ENCODE results near the gene ITIH5. TPM values are rescaled to one million over a fixed set of nuclear protein-coding genes. Genes with fewer than 3 reads are reported as not detected.

The ITIH5 gene
- total RNA-seq, 1 donor from 2014 or later = 1.5 TPM

- no peak for DNase-seq (ENCODE audit: low spot score, unreplicated experiment)
- Mint-ChIP-seq H3K27ac (no peak overlapping the region), H3K36me3 (ENCODE audit: insufficient read depth) (no peaks in the 10 kb centered on the region), H3K4me1 (ENCODE audit: low read depth) (no peaks in the 10 kb centered on the region), H3K4me3 (ENCODE audit: low read depth) (no peak overlapping the region), H3K9me3 (ENCODE audit: low read depth) (no peaks in the 10 kb centered on the region), H3K27me3 (peaks cover 9% of the 10 kb centered on the region)
- TF ChIP-seq, protein P1, sequence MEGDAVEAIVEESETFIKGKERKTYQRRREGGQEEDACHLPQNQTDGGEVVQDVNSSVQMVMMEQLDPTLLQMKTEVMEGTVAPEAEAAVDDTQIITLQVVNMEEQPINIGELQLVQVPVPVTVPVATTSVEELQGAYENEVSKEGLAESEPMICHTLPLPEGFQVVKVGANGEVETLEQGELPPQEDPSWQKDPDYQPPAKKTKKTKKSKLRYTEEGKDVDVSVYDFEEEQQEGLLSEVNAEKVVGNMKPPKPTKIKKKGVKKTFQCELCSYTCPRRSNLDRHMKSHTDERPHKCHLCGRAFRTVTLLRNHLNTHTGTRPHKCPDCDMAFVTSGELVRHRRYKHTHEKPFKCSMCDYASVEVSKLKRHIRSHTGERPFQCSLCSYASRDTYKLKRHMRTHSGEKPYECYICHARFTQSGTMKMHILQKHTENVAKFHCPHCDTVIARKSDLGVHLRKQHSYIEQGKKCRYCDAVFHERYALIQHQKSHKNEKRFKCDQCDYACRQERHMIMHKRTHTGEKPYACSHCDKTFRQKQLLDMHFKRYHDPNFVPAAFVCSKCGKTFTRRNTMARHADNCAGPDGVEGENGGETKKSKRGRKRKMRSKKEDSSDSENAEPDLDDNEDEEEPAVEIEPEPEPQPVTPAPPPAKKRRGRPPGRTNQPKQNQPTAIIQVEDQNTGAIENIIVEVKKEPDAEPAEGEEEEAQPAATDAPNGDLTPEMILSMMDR (IDR thresholded peaks at IDR 0.05; ENCODE audit: unreplicated experiment) = no peak
Measured at GRCh38 chr10:7585228-7585627, 81.5 kb downstream of the ITIH5 start.

- no peaks in the 10 kb centered on the region for H3K36me3 Mint-ChIP-seq (ENCODE audit: insufficient read depth)
- H3K9me3 Mint-ChIP-seq (ENCODE audit: low read depth) = no peaks in the 10 kb centered on the region
- no peak overlapping the region for H3K27ac Mint-ChIP-seq
- TF ChIP-seq, protein P1 (IDR thresholded peaks at IDR 0.05; ENCODE audit: unreplicated experiment) = no peak
- DNase-seq (ENCODE audit: low spot score, unreplicated experiment) = no peak
- H3K4me3 Mint-ChIP-seq (ENCODE audit: low read depth) = no peak overlapping the region
- peaks cover 2% of the 10 kb centered on the region for H3K27me3 Mint-ChIP-seq
- no peaks in the 10 kb centered on the region for H3K4me1 Mint-ChIP-seq (ENCODE audit: low read depth)
Measured at GRCh38 chr10:7583626-7584025, 83.1 kb downstream of the ITIH5 start.

GRCh38 chr10:7580520-7580919 lies 86.2 kb downstream of the ITIH5 start:
- no peak for DNase-seq (ENCODE audit: low spot score, unreplicated experiment)
- H3K4me1 Mint-ChIP-seq (ENCODE audit: low read depth) = no peaks in the 10 kb centered on the region
- no peak overlapping the region for H3K4me3 Mint-ChIP-seq (ENCODE audit: low read depth)
- H3K9me3 Mint-ChIP-seq (ENCODE audit: low read depth) = no peaks in the 10 kb centered on the region
- peaks cover 3% of the 10 kb centered on the region for H3K27me3 Mint-ChIP-seq
- H3K27ac Mint-ChIP-seq = no peak overlapping the region
- H3K36me3 Mint-ChIP-seq (ENCODE audit: insufficient read depth) = no peaks in the 10 kb centered on the region
- TF ChIP-seq, protein P1 (IDR thresholded peaks at IDR 0.05; ENCODE audit: unreplicated experiment) = no peak

GRCh38 chr10:7579681-7580080 lies 87.1 kb downstream of the ITIH5 start:
- no peaks in the 10 kb centered on the region for H3K9me3 Mint-ChIP-seq (ENCODE audit: low read depth)
- no peaks in the 10 kb centered on the region for H3K4me1 Mint-ChIP-seq (ENCODE audit: low read depth)
- TF ChIP-seq, protein P1 (IDR thresholded peaks at IDR 0.05; ENCODE audit: unreplicated experiment) = no peak
- no peak overlapping the region for H3K27ac Mint-ChIP-seq
- no peaks in the 10 kb centered on the region for H3K36me3 Mint-ChIP-seq (ENCODE audit: insufficient read depth)
- DNase-seq (ENCODE audit: low spot score, unreplicated experiment) = no peak
- peaks cover 3% of the 10 kb centered on the region for H3K27me3 Mint-ChIP-seq
- no peak overlapping the region for H3K4me3 Mint-ChIP-seq (ENCODE audit: low read depth)

DNA sequence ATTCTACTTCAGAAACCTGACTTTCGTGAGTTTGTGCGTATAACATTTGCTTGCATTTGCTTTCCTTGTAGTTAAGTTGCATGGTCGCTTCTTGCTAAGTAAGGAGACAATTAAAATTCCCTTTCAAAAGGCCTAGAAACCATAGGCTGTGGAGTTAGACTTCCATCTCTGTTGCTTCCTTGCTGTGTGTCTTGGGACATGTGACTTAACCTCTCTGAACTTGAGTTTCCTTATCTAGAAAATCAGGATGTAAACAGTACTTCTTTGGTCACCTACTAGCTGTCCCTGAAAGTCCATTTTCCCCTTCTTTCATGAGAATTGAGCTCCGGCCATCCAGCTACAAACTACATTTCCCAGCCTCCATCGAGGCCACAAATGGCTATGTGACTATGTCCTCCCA lies 89.2 kb downstream of the ITIH5 start:
- Mint-ChIP-seq H3K27ac (no peak overlapping the region), H3K4me3 (ENCODE audit: low read depth) (no peak overlapping the region), H3K9me3 (ENCODE audit: low read depth) (no peaks in the 10 kb centered on the region), H3K27me3 (peaks cover 3% of the 10 kb centered on the region), H3K36me3 (ENCODE audit: insufficient read depth) (no peaks in the 10 kb centered on the region), H3K4me1 (ENCODE audit: low read depth) (no peaks in the 10 kb centered on the region)
- TF ChIP-seq, protein P1 (IDR thresholded peaks at IDR 0.05; ENCODE audit: unreplicated experiment) = no peak
- no peak for DNase-seq (ENCODE audit: low spot score, unreplicated experiment)
